HepG2 (cell line): Measurements from ENCODE around the gene FGFR3. TPM values are rescaled to one million over a fixed set of nuclear protein-coding genes. Genes with fewer than 3 reads are reported as not detected.

Experiments used
- AKAP8 ChIP-seq: sonication (generic); formaldehyde crosslinking; IDR thresholded peaks from 2 replicates; pipeline ENCODE4 v1.5.1; 2020; ENCODE audit warnings: mild to moderate bottlenecking, missing genetic modification reagents
- GATAD1 ChIP-seq: IDR thresholded peaks from 2 replicates; pipeline ENCODE4 v1.6.1; 2016; ENCODE audit warnings: missing genetic modification reagents, missing compliant biosample characterization
- KDM3A ChIP-seq: IDR thresholded peaks from 2 replicates; pipeline ENCODE4 v1.6.1; 2018; ENCODE audit warnings: low read depth, missing compliant biosample characterization
- KIAA2018 ChIP-seq: sonication (generic); formaldehyde crosslinking; IDR thresholded peaks from 2 replicates; pipeline ENCODE4 v1.5.0; 2020; ENCODE audit warnings: mild to moderate bottlenecking, missing genetic modification reagents, borderline replicate concordance
- MTA1 ChIP-seq: sonication (generic); formaldehyde crosslinking; IDR thresholded peaks from 2 replicates; pipeline ENCODE4 v1.4.0; 2020; ENCODE audit warnings: missing genetic modification reagents, mild to moderate bottlenecking, borderline replicate concordance
- NCOA2 ChIP-seq: sonication (generic); formaldehyde crosslinking; IDR thresholded peaks from 2 replicates; pipeline ENCODE4 v1.8.0; 2022; ENCODE audit warnings: inconsistent platforms
- RBAK ChIP-seq: sonication (generic); formaldehyde crosslinking; IDR thresholded peaks from 2 replicates; pipeline ENCODE4 v1.5.1; 2020; ENCODE audit warnings: mild to moderate bottlenecking, missing genetic modification reagents
- RFX5 ChIP-seq: IDR thresholded peaks from 2 replicates; pipeline ENCODE4 v1.6.1; 2011; ENCODE audit warnings: low read depth, low read length, improper control_type of control experiment
- ZC3H13 ChIP-seq: sonication (generic); formaldehyde crosslinking; IDR thresholded peaks from 2 replicates; pipeline ENCODE4 v1.8.1; 2023; ENCODE audit warnings: mild to moderate bottlenecking, missing genetic modification reagents, moderate library complexity
- ZNF251 ChIP-seq: sonication (generic); formaldehyde crosslinking; IDR thresholded peaks from 2 replicates; pipeline ENCODE4 v1.9.0; 2021; ENCODE audit warnings: mild to moderate bottlenecking, missing genetic modification reagents
- ZNF598 ChIP-seq: sonication (generic); formaldehyde crosslinking; IDR thresholded peaks from 2 replicates; pipeline ENCODE4 v1.5.1; 2020; ENCODE audit warnings: mild to moderate bottlenecking, missing genetic modification reagents, borderline replicate concordance
- ZNF660 ChIP-seq: sonication (generic); formaldehyde crosslinking; IDR thresholded peaks from 2 replicates; pipeline ENCODE4 v1.5.1; 2020; ENCODE audit warnings: mild to moderate bottlenecking, low read depth, missing genetic modification reagents, borderline replicate concordance
- polyA plus RNA-seq, 8 experiments: library from polyadenylated mRNA; depleted of rRNA in 3 of 8; stranded (reverse) in 7 of 8; unstranded in 1 of 8; fragments of >200 nt; fragmentation: Illumina TruSeq in 4 of 8; extraction: Trizol in 4 of 8; gene quantifications; 2 replicates each; pipeline versions ENCODE4 v1.2.1 to v1.2.3, GENCODE V29; 2011 to 2016; ENCODE audit warnings: low read depth in 4 of 8, missing spikeins in 1 of 8, mixed read lengths in 1 of 8; ENCODE audit not compliant: insufficient read depth in 1 of 8
- total RNA-seq, 5 experiments: library from RNA; depleted of rRNA; stranded (reverse); fragments of >200 nt; fragmentation: Illumina TruSeq; extraction: Trizol; gene quantifications; 2 replicates each; pipeline ENCODE4 v1.2.3, GENCODE V29; 2016; ENCODE audit warnings: low read depth in 1 of 5
- TF ChIP-seq, protein P1 (sequence below): sonication (generic); formaldehyde crosslinking; IDR thresholded peaks from 2 replicates; pipeline ENCODE4 v1.5.0; 2020; ENCODE audit warnings: mild to moderate bottlenecking, missing genetic modification reagents, moderate library complexity
- TF ChIP-seq, protein P2 (sequence below): sonication (generic); formaldehyde crosslinking; IDR thresholded peaks from 2 replicates; pipeline ENCODE4 v1.4.0; 2020; ENCODE audit warnings: mild to moderate bottlenecking, low read depth, missing genetic modification reagents
- TF ChIP-seq, protein P3 (sequence below): sonication (generic); formaldehyde crosslinking; IDR thresholded peaks from 2 replicates; pipeline ENCODE4 v1.8.0; 2022; ENCODE audit warnings: mild to moderate bottlenecking, missing genetic modification reagents

FGFR3 gene
- total and polyA plus RNA-seq, 2 of the 13 experiments (the other 11 are each of a cell fraction or from before 2014, with no cell fraction given), result 103 to 109 TPM

DNA sequence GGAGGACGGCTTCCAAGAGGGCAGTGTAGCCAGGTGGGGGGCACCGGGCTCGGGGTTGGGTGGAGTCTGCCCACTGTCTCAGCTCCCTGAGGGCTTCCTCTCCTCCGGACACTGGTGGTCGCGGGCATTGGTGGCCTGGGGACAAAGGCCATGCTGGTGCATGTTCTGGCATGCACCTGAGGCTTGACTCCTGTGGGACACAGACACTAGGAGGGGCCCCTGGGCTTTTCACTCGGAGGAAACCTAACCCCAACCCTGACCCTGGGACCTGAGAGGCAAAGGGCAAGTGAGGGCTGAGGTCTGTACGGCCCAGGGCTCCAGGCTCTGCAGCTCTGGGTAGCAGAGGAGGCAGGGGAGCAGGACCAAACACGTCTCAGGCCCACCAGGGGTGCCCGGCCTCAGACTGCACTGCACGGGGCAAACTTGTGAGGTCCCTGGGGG, 22.3 kb upstream of the FGFR3 start (continued):
- TF ChIP-seq KIAA2018 (CRISPR knock-in tag), result no peak
- no peak for TF ChIP-seq ZNF251 (CRISPR knock-in tag)
- no peak for TF ChIP-seq ZC3H13 (CRISPR knock-in tag)
- TF ChIP-seq KDM3A (CRISPR knock-in tag), result no peak
- 0 out of 2 replicates have a peak, but pooled peaks have one; percentile 20 for TF ChIP-seq NCOA2 (CRISPR knock-in tag)
- TF ChIP-seq ZNF660 (CRISPR knock-in tag), result no peak
- TF ChIP-seq GATAD1 (CRISPR knock-in tag), result no peak
- peak; percentile 38; the same call in 1 of the 2 replicates for TF ChIP-seq AKAP8 (CRISPR knock-in tag)
- TF ChIP-seq RBAK, result no peak
- TF ChIP-seq, protein P1, sequence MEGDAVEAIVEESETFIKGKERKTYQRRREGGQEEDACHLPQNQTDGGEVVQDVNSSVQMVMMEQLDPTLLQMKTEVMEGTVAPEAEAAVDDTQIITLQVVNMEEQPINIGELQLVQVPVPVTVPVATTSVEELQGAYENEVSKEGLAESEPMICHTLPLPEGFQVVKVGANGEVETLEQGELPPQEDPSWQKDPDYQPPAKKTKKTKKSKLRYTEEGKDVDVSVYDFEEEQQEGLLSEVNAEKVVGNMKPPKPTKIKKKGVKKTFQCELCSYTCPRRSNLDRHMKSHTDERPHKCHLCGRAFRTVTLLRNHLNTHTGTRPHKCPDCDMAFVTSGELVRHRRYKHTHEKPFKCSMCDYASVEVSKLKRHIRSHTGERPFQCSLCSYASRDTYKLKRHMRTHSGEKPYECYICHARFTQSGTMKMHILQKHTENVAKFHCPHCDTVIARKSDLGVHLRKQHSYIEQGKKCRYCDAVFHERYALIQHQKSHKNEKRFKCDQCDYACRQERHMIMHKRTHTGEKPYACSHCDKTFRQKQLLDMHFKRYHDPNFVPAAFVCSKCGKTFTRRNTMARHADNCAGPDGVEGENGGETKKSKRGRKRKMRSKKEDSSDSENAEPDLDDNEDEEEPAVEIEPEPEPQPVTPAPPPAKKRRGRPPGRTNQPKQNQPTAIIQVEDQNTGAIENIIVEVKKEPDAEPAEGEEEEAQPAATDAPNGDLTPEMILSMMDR (CRISPR knock-in tag), result peak; percentile 73
- TF ChIP-seq RFX5, result no peak
- TF ChIP-seq, protein P2, sequence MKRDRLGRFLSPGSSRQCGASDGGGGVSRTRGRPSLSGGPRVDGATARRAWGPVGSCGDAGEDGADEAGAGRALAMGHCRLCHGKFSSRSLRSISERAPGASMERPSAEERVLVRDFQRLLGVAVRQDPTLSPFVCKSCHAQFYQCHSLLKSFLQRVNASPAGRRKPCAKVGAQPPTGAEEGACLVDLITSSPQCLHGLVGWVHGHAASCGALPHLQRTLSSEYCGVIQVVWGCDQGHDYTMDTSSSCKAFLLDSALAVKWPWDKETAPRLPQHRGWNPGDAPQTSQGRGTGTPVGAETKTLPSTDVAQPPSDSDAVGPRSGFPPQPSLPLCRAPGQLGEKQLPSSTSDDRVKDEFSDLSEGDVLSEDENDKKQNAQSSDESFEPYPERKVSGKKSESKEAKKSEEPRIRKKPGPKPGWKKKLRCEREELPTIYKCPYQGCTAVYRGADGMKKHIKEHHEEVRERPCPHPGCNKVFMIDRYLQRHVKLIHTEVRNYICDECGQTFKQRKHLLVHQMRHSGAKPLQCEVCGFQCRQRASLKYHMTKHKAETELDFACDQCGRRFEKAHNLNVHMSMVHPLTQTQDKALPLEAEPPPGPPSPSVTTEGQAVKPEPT (CRISPR knock-in tag), result no peak
- no peak for TF ChIP-seq ZNF598 (CRISPR knock-in tag)
- TF ChIP-seq MTA1, result peak; percentile 65; the same call in 1 of the 2 replicates
- TF ChIP-seq, protein P3, sequence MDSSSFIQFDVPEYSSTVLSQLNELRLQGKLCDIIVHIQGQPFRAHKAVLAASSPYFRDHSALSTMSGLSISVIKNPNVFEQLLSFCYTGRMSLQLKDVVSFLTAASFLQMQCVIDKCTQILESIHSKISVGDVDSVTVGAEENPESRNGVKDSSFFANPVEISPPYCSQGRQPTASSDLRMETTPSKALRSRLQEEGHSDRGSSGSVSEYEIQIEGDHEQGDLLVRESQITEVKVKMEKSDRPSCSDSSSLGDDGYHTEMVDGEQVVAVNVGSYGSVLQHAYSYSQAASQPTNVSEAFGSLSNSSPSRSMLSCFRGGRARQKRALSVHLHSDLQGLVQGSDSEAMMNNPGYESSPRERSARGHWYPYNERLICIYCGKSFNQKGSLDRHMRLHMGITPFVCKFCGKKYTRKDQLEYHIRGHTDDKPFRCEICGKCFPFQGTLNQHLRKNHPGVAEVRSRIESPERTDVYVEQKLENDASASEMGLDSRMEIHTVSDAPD (CRISPR knock-in tag), result no peak
